GM19025 (cell line): ENCODE measurements around the gene PPP5C.

Source experiments
- ATAC-seq: cut with Tn5 transposase; IDR thresholded peaks from one replicate; pipeline ENCODE4 v1.9.1; 2021; ENCODE audit warnings: mild to moderate bottlenecking, low read depth, moderate library complexity; ENCODE audit not compliant: unreplicated experiment

PPP5C gene

DNA sequence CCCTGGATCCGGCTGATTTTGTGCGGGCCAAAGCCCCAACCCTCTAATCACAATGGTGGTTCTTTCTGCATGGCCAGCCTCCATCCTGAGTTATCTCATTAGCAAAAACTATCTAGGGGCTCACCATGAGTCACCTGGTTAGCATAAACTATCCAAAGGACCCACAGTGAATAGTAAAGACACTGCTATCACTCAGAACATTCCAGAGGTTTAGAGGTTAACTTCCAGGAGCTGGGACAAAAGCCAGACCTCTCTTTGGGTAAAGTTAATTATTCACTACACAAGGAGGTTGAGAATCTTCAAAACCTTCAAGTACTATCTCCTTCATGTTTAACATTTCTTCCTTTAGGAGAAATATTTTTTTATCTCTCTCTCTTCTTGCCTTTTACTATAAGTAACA, 18.8 kb upstream of the PPP5C start:
- no peak for ATAC-seq

DNA sequence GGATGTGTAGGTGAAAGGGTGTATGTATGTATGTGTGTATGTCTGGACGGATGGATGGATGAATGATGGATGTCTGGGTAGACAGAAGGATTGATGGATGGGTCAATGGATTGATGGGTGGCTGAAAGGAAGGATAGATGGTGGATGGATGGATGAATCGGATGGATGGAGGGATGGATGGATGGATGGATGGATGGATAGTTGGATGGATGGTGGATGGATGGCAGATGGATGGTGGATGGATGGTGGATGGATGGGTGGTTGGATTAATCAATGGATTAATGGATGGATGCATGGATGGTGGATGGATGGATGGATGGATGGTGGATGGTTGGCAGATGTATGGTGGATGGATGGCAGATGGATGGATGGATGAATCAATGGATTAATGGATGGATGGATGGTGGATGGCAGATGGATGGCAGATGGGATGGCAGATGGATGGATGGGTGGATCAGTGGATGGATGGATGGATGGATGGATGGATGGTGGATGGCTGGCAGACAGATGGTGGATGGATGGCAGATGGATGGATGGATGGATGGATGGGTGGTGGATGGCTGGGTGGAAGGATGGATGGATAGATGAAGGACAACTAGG, 16.5 kb upstream of the PPP5C start:
- ATAC-seq = no peak

DNA sequence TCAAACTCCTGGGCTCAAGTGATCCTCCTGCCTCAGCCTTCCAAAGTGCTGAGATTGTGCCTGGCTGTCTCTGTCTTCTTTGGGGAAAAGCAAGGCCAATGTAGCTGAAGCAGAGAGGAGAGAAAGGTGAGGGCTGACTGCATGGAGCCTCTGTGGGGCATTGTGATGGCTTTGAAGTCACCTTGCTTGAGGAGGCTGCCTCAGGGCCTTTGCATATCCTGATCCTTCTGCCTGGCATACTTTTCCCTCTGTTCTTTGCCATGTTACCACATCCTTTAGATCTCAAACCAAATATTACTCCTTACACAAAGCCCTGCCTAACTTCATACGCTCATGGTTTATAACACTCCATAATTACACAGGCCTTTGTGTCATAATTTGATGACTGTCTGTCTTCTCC, 9.4 kb upstream of the PPP5C start:
- no peak for ATAC-seq

DNA sequence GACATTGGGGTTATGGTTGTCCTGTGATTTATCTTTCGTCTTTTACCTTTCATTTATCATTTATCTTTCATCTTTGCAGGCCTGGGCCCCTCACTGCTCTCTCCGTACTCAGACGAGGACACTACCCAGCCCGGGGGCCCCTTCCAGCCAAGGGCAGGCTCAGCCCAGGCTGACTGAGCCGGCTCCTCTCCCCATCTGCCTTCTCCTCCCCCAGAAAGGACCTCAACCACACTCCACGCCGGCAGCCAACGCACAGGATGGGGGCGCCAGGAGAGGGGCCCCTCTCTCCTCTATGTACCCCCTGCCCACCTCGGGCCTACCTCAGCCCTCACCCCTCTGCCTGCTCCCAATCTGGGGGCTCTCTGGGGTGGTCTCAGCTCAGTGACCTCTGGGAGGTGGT, 7.4 kb upstream of the PPP5C start:
- no peak for ATAC-seq

DNA sequence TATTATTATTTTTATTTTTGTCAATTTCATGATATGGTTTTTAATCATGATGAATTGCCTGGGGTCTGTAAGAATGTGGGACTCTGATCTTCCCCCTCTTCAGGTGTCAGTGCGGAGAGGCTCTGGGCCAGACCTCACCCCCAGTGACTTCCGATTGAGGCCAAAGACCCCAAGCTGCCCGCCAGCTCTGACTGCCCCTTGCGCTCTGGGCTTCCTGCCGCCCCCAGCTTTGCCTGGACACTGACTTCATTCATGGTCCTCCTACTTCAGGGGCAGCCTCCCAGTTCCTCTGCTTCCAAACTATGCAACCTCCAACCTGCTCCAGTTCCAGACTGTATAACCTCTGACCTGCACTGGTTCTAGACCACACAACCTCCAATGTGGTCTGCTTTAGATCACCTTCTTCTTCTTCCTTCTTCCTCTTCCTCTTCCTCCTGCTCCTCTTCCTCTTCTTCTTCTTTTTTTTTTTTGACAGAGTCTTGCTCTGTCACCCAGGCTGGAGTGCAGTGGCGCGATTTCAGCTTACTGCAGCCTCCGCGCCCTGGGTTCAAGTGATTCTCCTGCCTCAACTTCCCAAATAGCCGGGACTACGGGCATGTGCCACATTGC, 6.7 kb upstream of the PPP5C start:
- no peak for ATAC-seq

DNA sequence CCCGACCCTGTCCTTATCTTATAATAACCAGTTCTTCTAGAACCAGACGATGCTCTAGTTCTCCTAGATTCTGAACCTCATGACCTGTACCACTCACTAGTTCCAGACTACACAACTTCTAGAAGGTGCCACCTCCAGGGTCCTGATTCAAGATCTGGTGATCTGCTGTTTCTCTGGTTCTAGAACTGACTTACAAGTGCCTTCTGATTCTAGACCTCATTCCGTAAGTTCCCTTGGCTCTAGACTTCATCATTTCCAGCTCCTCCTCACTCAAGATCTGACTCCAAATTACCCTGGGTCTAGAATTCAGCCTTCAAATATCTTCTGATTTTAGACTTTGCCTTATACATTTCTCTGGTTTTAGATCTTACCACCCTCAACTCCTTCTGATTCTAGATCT, 5.0 kb upstream of the PPP5C start:
- no peak for ATAC-seq

DNA sequence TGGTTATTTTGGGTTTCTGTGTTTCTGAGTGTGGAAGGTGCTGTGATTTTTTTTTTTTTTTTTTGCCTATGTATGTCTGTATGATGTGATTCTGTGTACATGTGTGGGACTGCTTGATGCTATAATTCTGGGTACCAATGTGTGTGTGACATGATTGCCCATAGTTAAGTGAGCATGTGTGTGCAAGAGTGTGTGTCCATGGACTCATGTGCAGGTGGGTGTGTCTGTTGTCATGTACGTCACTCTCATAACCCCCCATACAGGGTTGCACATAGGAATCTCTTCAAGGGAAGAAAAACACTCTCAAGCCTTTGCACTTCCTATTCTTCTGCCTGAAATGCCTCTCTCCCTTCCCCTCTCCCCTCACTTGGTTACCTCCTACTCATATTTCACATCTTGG, 2.5 kb upstream of the PPP5C start:
- ATAC-seq = no peak

DNA sequence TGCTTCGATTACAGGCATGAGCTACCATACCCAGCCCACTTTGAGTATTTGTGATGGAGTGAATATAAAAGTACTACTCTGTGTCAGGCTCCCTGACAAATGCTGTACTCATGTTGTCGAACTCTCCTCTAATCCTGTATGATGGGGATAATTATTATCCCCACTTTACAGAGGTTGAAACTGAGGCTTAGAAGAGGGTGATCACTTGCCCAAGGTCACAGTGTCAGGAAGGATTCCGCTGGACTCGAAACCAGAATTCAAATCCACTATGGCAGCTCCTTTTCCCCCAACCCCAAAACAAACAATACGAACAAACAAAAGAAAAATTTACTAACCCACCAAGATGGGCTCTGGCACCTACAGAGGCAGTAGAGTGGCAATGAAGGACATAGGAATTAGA, 1.7 kb upstream of the PPP5C start:
- ATAC-seq = no peak

DNA sequence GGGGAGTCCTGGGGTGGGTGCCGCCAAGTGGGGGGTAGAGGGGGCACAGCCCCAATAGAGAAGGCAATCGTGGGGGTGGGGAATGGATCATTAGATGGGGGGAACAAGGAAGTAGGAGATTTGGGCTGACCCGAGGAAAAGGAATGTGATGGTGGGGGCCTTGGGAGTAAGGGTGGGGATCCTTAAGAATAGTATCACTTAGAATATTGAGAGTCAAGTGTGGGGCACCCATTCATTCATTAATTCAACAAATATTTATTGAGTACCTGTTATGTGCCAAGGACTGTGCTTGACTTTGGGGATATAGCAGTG, 641 bp downstream of the PPP5C start:
- ATAC-seq = no peak

DNA sequence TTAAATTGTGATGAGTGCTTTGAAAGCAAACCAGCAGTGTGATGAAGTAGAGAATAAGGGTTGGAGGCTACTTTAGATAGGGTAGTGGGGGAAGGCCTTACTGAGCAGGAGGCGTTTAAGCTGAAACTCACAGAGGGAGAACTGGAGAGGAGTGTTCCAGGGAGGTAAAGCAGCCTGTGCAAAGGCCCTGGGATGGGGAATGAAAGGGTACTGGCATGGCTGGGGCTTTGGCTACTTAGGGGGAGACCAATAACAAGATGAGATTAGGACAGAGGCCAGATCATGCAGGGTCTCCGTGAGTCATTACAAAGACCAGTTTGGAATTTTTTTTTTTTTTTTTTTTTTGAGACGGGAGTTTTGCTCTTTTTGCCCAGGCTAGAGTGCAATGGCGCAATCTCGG, 1.1 kb downstream of the PPP5C start:
- no peak for ATAC-seq

DNA sequence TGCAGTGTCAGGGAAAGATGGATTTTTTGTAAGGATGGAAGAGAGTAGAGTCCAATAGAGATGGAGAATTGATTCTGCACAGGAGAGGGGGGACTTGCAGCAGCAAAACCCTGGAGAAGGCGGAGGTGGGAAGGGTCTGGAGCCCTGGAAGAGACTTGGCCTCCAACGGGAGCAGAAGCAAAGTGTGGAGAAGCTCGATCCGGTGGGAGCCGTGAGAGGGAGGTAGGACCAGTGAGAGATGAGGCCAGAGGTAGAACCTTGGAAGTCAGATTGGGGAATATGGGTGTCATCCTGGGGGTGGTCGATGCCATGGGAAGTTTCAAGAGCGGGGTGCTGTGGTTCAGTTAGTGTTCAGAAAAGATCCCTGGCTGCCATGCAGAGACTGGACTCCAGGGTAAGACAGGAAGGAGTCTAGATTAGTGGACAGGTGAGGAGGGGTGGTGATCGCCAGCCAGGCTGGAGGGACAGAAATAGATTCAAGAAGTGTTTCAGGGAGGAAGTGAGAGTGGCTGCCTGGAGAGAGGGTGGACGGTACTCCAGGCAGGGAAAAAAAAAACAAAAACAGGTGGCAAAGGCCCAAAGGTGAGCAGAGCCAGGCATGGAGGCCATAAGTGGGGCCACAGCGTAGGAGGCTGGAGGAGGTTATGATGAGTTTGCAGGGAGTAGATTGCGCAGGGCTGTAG, 2.6 kb downstream of the PPP5C start:
- no peak for ATAC-seq

DNA sequence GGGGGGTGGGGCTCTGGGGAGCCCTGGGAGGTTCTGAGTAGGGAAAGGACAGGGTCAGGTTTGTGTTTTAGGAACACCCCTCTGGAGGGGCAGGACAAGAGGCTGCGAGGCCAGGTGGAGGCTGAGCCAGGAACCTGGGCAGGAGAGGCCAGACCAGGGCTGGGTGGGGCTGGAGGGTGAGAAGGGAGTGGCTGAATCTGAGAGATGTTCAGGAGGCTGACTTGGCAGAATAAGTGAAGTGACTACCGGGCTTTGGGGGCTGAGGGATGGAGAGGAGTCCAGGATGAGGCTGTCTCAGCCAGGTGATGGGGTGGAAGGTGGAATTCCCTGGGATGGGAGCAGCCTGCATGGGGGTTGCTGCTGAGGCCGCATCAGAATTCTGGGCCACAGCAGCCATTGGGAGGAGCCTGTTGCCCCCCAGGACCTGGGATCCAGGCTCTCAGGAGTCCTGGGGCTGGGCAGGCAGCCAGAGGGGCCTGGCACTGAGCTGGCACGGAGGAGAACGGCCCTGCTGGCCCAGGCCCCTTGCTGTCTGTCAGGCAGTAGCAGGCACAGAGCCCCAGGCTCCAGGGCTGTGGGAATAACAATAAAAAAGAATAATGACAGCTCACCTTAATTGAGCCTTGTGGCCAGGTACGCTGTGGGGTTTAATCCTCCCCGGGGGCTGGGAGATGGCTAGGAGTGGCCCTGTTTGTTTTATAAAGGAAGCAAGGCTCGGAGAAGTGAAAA, 3.3 kb downstream of the PPP5C start:
- ATAC-seq = no peak

DNA sequence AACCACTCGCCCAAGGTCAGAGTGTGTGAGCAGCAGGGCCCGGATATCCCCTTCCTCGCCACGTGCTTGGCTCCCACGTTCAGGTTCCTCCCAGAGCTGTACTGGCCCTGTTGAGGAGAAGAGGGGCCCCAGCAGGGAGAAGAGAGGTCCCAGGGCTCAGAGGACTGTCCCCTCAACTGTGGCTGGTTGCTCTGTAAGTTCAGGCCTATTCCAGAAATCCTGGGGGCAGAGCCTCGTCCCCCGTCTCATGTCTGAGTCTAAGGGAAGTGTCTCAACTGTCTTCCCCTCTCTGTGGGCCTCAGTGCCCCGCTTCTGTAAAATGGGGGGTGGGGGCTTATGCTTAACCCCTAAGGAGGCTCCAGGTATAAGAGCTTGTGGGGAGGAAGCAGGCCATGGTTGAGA, 3.9 kb downstream of the PPP5C start:
- no peak for ATAC-seq

DNA sequence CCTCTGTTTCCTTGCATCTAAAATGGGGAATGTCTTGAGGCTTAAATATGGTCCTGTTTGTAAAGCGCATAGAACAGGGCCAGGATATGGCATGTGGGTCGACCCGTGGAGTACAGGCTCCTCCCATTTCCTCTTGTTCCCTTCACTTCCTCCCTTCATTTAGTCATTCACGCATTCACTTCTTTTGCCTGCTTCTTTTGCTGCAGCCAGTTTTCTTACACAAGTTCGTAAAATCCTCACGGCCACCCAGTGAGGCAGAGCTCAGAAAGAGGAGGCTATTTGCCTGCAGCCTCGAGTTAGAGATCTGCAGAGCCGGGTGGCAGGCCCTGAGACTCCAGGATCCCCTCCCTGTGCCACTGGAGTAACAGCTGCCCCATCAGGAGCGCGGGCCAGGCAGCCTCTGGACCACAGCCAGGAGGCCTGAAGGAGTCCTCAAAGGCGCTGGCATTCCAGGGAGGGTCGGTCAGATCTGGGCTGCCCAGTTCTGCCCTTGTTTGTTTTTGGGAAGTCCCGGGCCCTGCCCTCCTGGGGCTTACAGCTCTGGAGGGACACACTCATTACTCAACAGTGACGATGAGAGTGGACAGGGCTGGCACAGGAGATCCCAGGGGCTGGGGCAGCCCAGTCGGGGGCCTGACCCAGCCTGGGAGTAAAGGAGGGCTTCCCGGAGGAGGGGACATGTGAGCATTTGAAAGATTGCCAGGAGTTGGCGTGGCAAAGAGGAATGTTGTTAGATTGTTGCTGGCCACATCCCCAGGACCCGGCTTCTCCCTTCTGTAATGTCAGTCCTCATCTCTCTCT, 4.6 kb downstream of the PPP5C start:
- no peak for ATAC-seq

DNA sequence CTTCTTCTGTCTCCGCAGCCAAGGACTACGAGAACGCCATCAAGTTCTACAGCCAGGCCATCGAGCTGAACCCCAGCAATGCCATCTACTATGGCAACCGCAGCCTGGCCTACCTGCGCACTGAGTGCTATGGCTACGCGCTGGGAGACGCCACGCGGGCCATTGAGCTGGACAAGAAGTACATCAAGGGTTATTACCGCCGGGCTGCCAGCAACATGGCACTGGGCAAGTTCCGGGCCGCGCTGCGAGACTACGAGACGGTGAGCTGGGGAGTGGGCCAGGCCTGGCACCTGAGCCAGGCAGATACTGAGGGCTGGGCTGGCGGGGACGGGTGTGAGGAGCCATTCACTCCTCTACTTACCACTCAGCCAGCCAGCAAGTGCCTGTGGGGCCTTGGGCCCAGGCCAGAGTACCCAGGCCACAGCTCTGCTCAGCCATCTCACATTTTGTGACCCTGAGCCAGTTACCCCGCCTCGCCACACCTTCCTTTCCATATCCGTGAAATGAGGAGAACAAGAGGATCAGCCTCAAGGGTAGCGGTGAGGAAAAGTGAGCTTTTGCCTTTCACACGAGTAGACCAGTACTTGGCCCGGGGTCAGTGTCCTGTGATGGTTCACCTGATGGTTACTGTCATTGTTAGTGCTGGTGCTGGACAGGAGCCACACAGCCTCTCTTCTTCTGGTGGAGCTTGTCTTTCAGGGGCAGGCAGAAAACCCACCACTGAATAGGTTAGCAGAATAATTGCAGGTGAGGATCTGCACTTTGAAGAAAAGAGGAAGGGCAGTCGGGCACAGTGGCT, 7.0 kb downstream of the PPP5C start:
- no peak for ATAC-seq

DNA sequence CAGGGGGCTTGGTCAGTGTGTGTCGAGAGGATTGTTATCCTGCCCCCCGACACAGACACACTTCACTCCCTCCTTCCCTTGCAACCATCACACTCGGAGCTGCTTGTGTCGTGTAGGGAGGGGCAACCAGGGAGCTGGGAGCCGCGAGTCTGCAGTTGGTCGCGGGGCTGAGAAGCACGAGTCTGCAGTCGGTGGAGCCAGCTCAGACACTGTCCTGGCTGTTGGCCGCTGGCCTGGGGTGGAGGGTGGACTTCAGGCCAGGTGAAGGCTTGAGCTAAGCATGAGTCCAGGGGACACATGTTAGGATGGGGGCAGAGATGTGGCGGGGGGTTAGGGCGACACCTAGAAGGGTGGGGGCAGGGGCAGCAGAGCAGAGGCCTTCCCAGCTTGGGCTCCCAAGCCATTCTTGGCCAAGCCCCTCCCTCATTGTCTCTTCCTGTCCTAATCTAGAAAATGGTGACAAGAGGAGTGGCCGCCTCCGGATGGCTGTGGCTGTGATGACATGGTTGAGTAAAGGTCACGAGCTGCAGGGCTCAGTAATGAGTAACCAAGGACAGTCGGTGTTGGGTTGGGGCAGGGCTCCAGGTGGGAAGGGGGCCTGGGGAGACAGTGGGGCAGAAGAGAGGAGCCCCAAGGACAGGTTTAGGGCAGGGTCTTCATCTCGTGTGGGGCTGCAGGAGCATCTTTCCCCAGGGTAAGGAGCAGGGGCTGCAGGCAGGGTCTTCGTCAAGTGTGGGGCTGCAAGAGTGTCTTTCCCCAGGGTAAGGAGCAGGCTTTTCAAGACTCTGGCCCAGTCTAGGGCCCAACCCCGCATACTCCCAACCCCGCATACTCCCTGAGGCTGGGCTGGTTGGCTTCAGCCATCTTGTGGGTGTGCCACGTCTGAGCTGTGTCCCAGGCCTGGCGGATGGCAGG, 8.6 kb downstream of the PPP5C start:
- no peak for ATAC-seq

DNA sequence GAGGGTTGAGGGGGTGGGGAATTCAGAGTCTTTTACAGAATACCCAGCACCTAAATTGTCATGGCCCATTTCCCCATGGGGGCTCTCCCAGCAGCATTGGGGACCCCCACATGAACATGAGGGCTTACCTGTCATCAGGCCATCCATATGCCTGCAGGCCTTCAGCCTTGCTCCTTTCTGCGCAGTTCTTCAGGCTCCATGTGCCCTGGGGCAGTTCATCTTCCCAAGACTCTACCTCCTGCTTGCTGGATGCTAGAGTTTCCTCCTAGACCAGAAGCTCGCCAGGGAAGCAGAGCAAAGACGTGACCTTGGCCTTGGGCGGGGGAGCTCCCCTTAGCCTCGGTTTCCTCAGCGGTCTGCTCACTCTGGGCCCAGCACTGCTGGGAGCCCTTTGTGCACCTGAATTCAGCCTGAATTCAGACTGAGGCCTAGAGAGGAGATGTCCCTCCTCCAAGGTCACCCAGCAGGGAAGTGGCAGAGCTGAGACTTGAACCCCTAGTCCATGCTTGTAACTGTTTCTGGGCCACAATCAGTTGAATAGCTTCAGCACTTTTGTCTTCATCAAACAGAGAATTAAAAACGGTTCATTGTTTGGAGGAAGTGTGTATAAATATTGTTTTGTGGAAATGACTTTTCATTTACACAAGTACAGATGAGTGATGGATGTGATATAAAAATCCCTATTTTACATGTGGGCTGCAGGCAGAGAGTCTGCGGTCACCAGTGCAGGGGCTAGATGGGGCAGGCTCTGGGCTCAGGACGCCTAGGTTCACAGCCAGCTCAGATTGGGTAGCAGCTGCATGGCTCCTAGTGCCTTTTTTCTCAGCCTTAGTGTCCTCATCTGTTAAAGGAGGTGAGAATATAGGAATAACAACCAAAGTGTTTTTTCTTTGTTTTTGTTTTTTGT, 9.5 kb downstream of the PPP5C start:
- no peak for ATAC-seq
